HG02970 (cell line): ENCODE measurements around the gene ZGPAT.

ENCODE experiments used
- ATAC-seq: cut with Tn5 transposase; IDR thresholded peaks from one replicate; pipeline ENCODE4 v1.9.1; 2021; ENCODE audit warnings: mild to moderate bottlenecking, moderate library complexity, moderate number of reproducible peaks; ENCODE audit not compliant: unreplicated experiment, low FRiP score

The ZGPAT gene

DNA sequence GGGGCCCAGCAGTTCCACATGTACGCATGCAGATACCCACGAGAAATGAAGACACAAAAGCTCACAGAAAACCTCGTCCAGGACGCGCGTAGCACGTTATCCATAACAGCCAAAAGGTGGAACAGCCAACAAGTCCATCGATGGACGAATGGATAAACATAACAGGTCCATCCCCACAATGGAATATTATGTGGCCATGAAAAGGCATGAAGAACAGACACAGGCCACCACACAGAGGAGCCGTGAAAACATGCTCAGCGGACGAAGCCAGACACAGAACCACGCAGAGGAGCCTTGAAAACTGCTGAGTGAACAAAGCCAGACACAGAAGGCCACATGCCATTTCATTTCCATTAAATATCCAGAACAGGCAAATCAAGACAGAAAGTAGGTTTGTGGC is 69.8 kb downstream of the ZGPAT start:
- ATAC-seq = no peak

DNA sequence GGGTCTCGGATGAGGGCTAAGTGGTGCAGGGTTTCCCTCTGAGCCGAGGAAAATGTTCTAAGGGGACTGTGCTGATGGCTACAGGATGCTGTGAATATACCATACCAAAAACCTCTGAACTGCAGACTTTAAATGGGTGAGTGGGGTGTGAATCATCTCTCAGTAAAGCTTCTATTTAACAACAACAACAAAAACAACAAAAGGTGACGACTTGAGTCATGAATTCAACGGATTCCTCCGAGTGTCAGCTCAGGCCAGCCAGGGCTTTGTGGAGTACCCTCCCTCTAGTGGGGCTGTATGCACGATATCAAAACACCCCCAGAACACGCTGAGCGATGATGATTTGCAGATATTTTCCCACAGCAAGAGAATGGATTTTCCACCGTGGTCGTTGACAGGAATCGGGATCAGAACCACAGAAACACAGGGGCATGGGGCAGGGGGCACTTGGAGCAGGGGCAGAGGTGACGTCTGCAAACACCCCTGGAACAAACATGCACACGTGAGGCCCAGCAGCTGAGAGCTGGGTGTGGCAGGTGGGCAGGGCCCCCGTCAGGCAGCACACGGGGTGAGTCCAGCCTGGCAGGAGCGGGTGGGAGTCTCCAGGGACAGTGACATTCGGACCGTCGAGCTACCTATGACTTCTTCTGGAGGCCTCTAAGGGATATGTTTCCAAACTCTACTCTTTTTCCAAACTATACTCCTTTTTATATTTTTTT is 70.4 kb downstream of the ZGPAT start:
- ATAC-seq = no peak

DNA sequence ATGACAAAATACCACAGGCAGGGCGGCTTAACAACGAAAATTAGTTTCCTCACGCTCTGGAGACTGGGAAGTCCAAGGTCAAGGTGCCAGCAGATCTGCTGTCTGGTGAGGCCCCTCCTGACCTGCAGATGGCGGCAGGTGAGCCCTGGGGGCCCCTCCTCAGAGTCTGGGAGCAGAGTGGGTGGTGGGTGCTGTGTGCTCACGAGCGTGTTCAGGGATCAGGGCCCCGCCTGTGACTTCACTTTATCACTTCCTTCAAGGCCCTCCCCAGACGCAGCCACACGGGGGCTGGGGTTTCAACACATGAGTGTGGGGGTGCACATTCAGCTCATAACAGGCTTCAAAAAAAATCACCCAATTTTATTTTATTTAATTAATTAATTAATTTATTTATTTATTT is 71.0 kb downstream of the ZGPAT start:
- no peak for ATAC-seq

DNA sequence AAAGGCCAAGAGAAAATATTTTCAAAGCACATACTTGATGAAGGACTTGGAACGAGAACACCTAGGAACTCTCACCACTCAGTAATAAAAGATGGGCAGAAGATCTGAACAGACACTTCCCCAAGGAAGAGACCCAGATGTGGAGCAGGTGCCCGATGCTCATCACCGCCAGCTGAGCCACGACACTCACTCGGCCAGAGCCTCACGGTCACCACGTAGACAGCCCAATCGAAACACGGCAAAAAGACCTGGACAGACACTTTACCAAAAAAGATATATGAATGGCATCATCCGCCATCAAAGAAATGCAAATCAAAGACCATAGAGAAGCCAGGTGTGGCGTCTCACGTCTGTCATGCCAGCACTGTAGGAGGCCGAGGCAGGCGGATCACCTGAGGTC is 73.3 kb downstream of the ZGPAT start:
- no peak for ATAC-seq

DNA sequence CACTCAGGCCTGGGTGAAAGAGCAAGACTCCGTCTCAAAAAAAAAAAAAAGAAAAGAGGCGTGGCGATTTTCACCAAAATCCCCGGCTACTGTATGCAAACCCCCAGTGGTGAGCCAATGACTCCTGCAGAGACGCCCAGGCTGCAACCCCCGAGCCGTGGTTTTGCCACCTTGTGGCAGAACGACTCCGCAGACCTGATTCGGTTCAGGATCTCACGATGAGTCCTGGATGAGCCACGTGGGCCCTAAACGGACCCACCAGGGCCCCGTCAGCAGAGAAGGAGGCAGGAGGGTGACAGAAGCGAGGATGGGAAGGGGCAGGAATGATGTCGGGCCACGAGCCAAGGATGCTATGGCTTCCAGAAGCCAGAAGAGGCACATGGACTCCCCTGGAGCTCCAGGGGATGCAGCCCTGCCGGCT is 74.2 kb downstream of the ZGPAT start:
- no peak for ATAC-seq

DNA sequence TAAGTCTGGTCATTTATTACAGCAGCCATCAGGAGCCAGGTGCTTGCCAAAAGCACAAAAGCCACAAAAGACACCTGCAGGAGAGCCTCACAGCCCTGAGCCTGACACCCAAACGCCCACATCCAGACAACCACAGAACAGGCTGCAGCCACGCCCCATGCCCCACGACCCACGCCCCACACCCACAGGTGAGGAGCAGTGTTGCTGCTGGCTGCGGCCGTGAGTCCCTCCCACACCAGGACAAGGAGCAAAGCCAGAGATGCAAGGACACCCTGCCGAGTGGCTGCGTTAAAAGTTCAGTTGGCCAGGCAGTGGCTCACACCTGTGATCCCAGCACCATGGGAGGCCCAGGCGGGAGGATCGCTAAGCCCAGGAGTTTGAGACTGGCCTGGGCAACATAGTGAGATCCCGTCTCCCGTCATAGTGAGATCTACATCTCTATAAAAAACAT is 74.7 kb downstream of the ZGPAT start:
- ATAC-seq = no peak

DNA sequence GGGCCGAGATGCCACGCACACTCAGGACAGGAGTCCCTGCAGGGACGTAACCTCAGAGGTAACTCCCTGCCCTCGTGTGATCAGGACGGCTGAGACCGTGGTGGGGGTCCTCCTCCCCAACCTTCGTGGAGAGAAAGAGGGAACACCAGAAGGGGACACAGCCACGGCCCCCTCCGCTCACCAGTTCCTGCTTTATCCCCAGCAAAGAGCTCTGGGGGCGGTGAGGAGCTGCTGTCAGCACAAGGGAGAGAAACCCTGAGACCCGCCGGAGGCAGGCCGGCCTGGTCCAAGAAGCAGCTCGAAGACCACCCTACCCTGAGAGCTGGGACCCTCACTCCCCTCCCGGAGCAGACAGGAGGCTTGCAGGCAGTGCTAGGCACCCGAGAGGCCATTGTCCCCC is 76.1 kb downstream of the ZGPAT start:
- ATAC-seq = no peak

DNA sequence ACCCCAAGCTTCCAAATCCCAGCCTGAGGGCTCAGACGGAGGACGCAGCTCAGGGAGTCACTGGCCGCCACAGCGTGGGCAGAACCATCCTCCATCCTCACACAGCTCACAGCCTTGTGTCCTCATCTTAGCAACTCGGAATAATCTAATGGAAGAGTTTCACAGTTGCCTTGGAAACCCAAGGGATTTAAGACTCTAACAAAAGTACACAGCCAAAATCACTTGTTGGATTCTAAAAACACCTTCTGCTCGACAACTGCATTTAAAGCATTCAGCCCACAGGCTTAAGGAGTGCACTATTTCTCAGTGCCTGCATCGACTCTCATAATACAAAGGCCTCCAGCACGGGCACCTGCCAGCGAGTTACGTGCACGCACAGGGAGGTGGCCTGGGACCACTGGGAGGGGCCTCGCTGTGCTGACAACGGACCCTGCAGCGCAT is 77.9 kb downstream of the ZGPAT start:
- no peak for ATAC-seq
